ENCODE data around the gene TRIO. TPM values are rescaled to one million over a fixed set of nuclear protein-coding genes. Genes with fewer than 3 reads are reported as not detected.

Gene TRIO
- total RNA-seq, 1 experiment from 2014 or later, result 106 TPM

DNA sequence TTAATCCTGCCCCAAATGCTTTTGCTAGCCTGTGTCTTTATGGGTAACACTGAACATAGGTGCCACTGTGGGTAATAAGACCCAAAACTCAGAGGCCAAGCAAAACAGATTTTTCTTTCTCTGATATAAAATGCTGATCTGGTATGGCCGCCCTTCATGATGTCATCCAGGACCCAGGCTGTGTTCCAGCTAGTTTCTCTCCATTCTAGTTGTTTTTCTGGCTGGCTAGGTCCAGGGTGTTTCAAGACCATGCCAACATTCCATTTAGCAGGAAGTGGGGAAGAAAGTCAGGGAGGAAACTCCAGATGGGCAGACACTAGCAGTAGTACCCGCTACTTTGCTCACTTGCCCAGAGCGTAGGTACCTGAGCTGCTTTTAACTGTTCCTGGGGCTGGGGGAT lies 254.6 kb downstream of the TRIO start:
- no peak for DNase-seq (ENCODE audit: extremely low read depth, low read depth)

DNA sequence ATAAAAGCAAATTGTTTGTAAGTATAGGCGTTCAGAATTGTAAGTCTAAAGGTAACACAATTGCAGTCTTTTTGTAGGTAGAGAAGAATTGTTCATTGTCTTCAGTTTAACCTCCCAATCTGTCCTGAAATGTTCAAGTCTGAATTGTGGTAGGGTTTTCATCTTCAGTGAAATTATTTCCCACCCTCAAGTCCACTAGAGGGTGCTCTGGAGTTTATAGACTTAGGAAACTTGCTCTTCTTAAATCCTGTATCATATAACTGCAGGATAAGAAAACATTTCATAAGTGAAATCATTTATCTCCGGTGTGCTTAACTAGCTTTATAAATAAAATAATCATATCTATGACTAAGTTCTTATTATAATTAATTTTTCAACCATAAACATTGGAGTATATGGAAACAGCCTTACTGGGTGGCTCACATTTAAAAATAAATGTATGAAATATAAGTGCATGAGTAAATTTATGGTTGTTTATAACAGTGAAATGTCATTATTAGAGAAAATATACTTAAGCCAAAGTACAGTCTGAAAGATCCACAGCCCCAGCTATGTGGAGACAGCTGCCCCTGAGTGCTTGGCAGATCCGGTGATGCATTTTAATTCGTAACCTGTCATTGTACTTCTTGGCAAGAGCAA lies 256.0 kb downstream of the TRIO start:
- DNase-seq (ENCODE audit: extremely low read depth, low read depth), result peak; percentile 49

DNA sequence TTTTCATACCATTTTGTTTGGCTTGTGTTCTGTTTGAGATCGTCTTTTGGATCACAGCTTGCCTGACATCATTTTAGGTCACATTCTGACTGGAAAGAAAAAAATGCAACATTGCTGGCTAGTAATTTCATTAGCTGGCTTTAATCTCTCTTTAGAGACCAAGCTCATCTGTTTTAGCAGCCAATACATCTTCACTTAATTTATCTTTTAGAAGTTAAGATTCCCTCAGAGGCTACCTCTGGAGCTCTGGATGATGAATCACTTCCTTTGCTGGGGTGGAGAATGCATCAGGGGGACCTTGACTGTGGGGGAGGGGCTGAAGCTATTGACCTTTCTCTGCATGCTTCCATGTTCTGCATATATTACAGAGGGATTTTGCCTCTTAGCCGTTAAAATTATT lies 256.9 kb downstream of the TRIO start:
- DNase-seq (ENCODE audit: extremely low read depth, low read depth), result no peak

DNA sequence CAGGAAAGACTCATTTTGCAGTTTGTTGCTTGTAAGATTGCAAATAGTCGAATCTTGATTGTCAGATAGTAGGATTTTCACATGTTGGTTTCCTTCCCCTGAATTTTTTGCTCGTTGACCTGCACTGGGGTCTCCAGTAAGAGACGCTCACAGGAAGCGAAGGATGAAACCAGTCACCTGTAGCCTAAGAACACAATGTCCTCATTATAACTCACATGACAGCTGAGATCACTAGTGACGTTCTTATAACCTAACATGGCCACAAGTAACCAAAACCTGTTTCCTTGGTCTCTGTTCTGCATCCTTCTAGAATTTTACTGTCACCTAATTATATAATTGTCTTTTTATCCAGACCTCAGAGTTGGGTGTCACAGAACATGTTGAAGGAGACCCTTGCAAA lies 257.5 kb downstream of the TRIO start:
- no peak for DNase-seq (ENCODE audit: extremely low read depth, low read depth)

DNA sequence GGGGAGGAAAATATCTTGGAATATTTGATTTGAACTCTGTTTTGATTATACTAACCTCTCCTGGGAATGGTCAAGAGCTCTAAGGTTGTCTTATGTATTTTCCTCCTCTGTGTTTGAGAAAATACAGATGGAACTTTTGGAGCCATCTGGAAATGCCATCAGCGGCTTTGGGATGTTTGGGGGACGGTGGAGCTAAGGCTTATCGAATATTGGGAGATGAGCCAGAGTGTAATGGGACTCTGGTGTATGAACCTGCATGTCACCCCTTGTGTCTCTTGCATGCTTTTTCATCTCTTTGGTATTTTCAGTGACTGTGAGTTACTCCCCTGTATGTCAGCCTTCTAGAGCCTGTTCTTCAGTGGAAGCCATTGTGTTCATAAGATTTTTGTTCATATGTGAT lies 258.5 kb downstream of the TRIO start:
- DNase-seq (ENCODE audit: extremely low read depth, low read depth), result no peak

DNA sequence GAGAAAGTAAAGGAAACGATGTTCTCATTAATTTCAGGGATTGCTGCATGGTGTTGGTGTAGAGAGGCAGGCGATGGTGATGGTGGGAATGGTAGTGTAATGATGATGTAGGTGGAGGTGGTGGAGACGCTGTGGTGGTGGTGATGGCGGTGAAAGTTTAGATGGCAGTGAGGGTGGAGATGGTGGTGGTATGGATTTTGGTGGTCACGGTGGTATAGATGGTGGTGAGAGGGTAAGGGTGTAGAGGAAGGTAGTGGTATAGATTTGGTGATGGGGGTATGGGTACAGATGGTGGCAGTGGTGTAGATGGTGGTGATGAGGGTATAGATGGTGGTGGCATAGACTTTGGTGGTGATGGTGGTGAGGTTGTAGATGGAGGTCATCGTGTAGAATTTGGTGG lies 259.3 kb downstream of the TRIO start:
- no peak for DNase-seq (ENCODE audit: extremely low read depth, low read depth)

DNA sequence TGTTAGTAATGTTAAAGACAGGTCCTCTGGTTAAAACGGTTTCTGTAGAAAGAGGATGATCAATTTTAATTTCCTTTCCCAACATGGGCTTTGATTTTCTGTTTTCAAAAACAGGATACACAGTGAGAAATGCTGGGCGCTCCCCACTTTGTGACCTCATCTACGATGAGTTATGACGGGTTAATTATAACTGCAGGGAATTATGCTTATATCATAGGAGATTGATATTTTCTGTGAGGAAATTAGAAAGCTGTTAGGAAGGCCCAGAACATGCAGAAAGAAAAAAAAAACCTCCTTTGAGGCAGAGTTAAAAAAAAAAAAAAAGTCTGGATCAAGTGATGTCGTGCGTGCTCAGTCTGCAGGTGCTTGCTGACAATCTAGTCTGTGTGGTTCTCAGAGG lies 261.6 kb downstream of the TRIO start:
- DNase-seq (ENCODE audit: extremely low read depth, low read depth), result no peak

DNA sequence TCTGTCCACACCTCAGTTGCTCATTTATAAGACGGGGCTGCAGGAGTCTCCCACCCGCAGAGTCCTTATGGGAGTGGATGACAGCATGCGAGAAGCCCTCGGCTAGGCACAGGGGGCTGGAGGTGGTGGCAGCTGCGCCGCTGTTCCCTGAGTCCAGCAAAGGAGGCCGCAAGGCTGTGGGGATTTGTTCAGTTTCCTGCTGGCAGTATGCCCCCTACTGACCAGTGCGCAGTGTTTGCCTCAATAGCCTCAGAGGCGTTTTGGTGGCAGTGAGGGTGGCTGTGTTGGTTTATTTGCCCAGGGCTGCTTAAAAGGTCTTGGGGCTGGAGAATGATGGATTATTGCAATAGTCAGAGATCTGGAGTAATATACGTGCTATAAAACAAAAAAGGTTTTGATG lies 262.1 kb downstream of the TRIO start:
- DNase-seq (ENCODE audit: extremely low read depth, low read depth), result no peak

DNA sequence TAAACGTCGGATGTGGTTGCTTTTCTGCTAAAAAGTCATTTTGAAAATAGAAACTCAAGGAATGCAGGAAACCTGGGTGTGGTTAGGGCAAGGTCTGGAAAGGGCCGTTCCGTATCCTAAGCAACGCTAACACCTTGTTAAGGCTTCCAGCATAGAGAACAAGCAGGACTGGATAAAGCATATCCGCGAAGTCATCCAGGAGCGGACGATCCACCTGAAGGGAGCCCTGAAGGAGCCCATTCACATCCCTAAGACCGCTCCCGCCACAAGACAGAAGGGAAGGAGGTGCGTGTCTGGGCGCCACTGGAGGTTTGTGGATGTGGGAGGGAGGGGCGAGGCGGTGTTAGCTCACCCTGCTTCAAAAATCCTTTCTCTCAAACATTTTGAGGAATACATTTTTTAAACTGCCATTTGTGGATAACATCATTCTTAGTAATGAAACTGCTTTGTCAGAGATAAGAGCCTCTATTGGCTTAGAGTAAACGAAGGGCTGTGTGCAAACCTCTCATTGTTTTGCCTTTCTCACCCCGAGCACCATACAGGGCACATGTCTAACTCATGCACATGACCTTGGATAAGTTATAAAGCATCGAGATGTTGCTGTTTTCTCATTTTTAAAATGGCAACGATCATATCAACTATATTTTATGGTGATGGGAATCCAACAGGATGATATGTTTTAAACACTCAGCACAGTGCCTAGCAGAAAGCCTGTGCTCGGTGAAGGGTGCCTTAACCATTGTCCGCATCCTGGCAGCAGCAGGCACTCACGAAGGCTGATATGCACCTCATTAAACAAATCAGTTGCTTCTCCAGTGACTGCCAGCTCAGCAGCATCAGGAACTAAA lies 262.8 kb downstream of the TRIO start:
- no peak for DNase-seq (ENCODE audit: extremely low read depth, low read depth)

DNA sequence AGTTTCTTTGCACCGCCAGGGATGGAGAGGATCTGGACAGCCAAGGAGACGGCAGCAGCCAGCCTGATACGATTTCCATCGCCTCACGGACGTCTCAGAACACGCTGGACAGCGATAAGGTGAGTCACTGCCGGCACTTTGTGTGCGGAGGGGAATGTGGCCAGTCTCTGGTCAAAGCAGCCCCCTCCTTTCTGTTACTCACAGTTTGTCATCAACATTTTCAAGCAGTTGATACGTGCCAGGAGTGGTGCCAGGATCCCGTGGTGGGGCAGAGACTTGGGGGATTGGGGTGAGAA lies 263.4 kb downstream of the TRIO start:
- no peak for DNase-seq (ENCODE audit: extremely low read depth, low read depth)

DNA sequence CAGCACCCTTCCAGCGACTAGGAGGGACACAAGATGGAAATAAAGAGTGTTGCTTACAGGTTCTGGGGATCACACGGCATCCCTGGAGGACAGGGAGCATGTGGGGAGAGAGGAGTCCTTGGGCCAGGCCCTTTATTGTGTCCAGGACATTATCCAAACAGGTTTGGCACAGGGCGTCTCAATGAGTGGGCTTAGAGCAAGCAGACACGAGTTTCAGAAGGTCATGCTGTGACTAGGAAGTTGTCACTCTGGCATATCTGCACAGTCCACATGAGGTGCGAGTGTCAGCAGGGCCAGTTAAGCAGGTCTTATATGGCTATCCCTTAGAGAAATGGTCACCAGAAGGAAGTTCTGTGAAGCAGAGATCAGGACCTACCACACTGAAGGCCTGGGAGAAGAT lies 263.9 kb downstream of the TRIO start:
- DNase-seq (ENCODE audit: extremely low read depth, low read depth), result no peak

DNA sequence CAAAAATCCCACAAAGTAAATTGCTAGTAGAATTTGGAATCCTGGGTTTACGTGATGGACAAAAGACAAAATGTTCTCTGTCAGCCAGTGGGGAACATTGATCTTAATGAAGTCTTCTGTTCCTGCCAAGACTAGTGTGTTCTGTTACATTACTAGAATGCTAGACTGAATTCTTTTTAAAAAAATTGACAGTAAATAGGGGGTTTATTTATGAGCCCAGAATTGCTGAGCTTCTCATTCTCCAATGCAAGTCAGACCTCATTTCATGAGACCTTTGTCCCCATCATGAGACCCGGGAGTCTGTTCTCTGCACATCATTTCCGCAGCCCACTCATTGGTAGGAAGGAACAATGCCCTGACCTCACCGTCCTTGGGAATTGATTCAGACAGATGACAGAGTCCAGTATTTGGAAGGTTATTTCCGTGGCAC lies 264.6 kb downstream of the TRIO start:
- no peak for DNase-seq (ENCODE audit: extremely low read depth, low read depth)

DNA sequence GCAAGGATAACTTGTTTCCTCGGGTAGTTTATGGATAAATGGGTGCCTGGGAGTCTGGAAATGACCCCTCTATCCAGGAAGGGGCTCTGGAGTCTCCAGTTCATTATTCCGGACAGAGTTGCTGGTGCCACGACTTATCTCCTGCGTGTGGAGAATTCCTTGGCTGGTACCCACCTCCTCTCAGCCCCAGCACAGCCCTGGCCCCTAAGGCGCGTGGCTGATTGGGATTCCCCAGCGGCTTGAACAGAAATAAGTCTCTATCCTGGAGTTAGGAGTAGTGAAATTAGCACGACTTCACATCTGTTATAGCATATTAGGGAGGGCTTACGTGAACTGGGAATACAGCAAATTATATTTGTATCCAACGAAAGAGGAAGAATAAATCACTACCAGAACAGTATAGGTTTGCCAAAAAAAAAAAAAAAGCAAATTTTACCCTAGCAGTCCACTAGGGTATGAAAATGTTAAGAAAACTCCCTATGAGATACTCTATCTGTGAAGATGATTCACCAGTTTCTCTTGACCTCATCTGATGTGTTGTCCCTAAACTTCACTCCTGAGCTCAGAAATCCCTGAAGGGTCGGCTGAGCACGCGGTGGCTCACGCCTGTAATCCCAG lies 265.9 kb downstream of the TRIO start:
- DNase-seq (ENCODE audit: extremely low read depth, low read depth), result no peak

DNA sequence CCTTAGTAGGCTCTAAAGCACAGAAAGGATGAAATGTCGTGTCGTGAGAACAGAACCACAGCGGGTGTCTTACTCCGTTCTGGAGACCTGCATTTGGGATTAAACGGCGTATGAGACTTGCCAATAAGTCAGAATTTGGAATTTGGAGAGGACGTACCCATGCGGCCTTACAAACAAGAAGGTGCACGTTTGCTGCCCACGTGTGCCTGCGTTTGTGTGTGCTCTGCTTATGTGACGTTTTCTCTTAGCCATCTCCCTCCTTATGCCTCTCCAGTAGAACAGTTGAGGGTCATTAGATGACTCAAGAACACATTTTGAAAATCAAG lies 266.9 kb downstream of the TRIO start:
- DNase-seq (ENCODE audit: extremely low read depth, low read depth), result no peak

DNA sequence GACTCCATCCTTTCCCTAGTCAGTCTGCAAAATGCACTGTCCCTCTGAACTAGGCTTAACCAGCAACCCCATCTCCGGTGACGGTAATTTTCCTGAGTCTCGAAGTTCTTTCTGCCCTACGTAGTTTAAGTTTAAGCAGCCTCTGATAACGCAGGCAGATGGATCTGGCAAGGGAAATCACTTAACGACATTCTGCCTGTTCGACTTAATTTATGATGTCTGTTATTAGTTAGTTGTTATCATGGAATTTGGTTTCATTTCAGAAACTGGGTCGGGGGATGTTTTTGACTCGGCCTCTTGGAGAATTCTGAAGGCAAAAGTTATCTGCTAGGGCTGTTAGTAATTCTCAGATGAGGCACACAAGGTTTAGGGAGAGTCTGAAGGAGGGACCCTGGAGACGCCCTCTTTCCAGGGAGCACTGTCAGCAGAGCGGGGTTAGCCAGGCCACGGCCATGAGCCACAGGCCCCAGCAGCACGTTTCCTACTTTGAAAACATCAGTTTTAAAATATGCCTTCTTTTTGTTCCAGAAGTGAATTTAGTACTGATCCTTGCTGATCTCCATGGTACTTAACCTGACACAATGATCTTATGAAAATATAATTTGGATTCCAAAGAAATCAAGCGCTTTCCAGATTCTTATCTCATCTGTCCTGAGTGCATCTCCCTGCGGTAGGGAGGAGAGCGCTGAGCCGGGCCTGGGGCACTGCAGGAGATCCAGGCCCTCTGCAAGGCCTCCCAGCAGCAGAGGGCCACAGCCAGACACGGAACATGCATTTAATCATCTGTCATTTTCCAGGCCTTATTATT lies 267.5 kb downstream of the TRIO start:
- DNase-seq (ENCODE audit: extremely low read depth, low read depth), result no peak

DNA sequence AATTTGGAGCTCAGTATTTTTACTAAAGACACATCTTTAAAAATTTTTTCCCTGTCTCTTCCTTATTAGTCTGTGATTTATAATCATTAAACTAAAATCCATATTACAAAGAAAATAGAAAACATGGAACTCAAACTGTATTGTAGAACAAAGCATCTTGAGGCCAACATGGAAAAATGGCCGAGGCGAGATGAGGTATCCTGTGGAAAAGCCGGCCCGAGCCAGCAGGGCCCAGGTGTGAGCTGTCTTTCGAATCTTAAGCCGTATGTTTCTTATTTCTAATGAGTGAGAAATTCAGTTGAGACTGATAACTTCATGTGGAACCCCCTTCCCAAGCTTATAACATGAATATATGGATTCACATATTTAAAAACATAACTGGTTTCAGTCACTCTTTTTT lies 268.1 kb downstream of the TRIO start:
- DNase-seq (ENCODE audit: extremely low read depth, low read depth), result no peak

DNA sequence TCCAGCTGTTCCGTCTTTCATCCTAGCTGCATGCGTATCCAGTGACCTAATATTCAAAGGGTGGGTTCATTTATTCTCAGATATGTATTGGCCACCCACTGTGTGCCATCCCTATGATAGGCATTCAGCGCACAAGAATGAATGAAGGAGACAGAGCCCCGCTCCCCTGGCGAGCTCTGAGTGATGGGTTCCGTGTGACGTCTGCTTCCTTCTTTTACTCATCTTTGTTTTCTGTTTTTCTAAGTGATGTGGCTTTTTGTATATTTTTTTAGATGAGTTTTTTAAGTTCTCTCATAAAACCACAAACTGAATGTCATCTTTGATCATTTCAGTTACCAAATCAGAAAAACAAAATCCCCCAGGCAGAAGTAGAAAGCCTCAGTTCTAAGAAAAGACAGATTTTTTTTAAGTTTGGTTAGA lies 270.2 kb downstream of the TRIO start:
- no peak for DNase-seq (ENCODE audit: extremely low read depth, low read depth)

DNA sequence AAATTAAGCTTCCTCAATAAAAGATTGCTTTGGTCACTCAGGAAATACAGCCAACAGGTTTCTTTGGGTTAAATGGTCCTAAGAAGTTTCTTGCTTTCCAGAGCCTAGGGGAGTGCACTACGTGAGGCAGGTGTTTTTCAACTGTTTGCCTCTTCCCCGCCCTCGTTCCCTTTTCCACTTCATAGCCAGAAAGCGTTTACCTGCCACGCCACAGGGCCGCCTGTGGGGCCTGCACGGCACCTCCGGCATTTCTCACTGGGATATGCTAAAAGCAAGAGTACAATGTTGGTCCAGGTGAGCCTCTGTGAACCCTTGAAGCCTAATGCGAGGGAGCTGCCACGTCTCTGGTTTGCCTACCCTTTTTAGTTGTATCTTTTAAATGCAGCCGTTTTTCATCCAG lies 270.9 kb downstream of the TRIO start:
- no peak for DNase-seq (ENCODE audit: extremely low read depth, low read depth)

DNA sequence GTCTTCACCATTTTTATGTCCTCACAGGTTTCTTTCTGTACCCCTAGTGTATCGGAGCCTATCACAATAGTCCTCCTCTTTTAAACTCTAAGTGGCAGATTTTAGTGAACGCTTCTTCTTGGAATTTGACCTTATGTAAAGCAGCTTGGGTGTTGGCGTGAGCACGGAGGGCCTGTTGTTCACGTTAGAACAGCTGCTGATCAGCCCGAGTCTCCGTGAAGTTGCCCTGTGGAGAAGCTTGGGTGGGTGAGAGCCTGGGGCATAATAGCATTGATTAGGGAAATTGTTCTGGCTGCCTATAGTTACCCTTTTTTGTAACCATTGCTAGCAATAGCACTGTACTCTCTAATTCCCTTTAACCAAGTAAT lies 271.5 kb downstream of the TRIO start:
- DNase-seq (ENCODE audit: extremely low read depth, low read depth), result no peak

DNA sequence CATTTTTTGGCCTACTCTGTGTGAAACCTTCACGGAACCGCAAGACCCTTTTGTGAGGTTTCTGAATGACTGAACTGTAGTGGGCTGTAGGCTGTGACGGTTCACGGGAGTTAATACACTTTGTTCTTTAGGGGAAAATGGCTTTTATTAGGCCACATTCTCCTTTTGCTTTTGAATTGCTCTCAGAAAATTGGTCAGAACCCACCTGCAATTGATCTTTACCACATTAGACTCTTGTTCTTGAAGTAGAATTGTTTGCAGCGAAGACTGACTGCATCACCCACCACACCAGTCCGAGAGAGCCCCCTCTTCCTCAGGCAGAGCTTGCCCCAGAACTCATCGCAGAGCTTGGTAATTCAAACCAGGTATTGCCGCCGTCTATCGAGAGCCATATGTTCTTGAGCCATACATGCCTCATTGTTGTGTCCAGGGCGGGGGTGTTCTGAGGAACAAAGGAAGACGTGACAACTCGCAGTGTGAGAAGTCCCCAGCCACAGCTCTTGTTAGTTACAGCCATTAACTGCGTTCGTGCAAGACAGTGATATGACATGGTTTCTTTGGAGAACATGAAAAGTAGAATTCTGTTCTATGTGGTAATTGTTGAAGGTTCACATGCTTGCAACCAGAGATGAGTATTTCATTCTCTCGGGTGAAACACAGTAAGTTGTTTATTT lies 272.0 kb downstream of the TRIO start:
- no peak for DNase-seq (ENCODE audit: extremely low read depth, low read depth)

DNA sequence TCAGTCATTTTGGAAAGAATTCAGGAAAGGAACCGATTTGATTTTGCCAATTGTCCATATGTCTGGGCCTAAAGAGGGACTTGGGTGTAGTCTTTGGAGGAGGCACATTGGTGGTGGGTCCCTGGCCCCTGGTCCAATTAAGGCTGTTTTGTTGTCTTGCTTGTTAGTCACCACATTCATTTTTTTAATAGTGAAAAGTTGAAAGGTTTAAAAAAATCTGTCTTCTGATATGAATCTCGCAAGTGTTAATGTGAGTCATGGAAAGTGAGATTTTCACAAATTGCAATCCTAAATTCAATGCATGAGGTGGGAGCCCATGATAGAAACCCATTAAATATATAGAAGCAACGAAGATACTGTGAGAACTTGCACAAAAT lies 272.5 kb downstream of the TRIO start:
- DNase-seq (ENCODE audit: extremely low read depth, low read depth), result no peak

All from NCI-H460 (cell line).